ENCODE results near the gene MLLT3.

GRCh38 chr9:20538092-20538491 is 84.2 kb downstream of the MLLT3 start:
- no peak for TF ChIP-seq POLR2AphosphoS5 (IDR thresholded peaks at IDR 0.05; ENCODE audit: low read depth, low read length)
- no peak for TF ChIP-seq REST (IDR thresholded peaks at IDR 0.05; ENCODE audit: insufficient read depth in 1 of 2, low read depth in 2 of 2, low read length in 2 of 2)
- no peak for TF ChIP-seq SIN3A (IDR thresholded peaks at IDR 0.05; ENCODE audit: borderline replicate concordance, insufficient read depth, low read length)

Measured in PFSK-1 (cell line).